GM18867 (cell line): ENCODE results near the gene DPYSL3.

Experiments
- ATAC-seq: cut with Tn5 transposase; IDR thresholded peaks from one replicate; pipeline ENCODE4 v1.9.1; 2021; ENCODE audit warnings: mild to moderate bottlenecking, moderate library complexity; ENCODE audit not compliant: unreplicated experiment

DPYSL3 gene

GRCh38 chr5:147442224-147442623 is 67.6 kb downstream of the DPYSL3 start:
- ATAC-seq = no peak

GRCh38 chr5:147441191-147441695 is 68.6 kb downstream of the DPYSL3 start:
- ATAC-seq = no peak

GRCh38 chr5:147439254-147439653 is 70.6 kb downstream of the DPYSL3 start:
- ATAC-seq = no peak

GRCh38 chr5:147437161-147437596 is 72.7 kb downstream of the DPYSL3 start:
- ATAC-seq = no peak

GRCh38 chr5:147436596-147436995 is 73.3 kb downstream of the DPYSL3 start:
- ATAC-seq = peak; percentile 94

- no peak for ATAC-seq
Observed at GRCh38 chr5:147434049-147434448, 75.8 kb downstream of the DPYSL3 start.

GRCh38 chr5:147432323-147432722 is 77.5 kb downstream of the DPYSL3 start:
- no peak for ATAC-seq

GRCh38 chr5:147431586-147431985 is 78.3 kb downstream of the DPYSL3 start:
- ATAC-seq = no peak

- ATAC-seq = no peak
Observed at GRCh38 chr5:147430628-147431027, 79.2 kb downstream of the DPYSL3 start.

- ATAC-seq = no peak
Observed at GRCh38 chr5:147427521-147428401, 82.1 kb downstream of the DPYSL3 start.

GRCh38 chr5:147426640-147427327 is 83.1 kb downstream of the DPYSL3 start:
- ATAC-seq = no peak

- ATAC-seq = no peak
Observed at GRCh38 chr5:147418613-147419012, 91.3 kb downstream of the DPYSL3 start.

- no peak for ATAC-seq
Observed at GRCh38 chr5:147417135-147417813, 92.6 kb downstream of the DPYSL3 start.

- ATAC-seq = no peak
Observed at GRCh38 chr5:147415651-147416050, 94.2 kb downstream of the DPYSL3 start.

- ATAC-seq = no peak
Observed at GRCh38 chr5:147413266-147413665, 96.6 kb downstream of the DPYSL3 start.

- no peak for ATAC-seq
Observed at GRCh38 chr5:147412561-147412960, 97.3 kb downstream of the DPYSL3 start.

GRCh38 chr5:147411359-147412319 is 98.2 kb downstream of the DPYSL3 start:
- no peak for ATAC-seq

- no peak for ATAC-seq
Observed at GRCh38 chr5:147410496-147411358, 99.1 kb downstream of the DPYSL3 start.

- no peak for ATAC-seq
Observed at GRCh38 chr5:147408980-147409379, 100.9 kb downstream of the DPYSL3 start.
